Kidney (tissue), 14 donors: ENCODE results near the gene MCHR2. TPM values are rescaled to one million over a fixed set of nuclear protein-coding genes. Genes with fewer than 3 reads are reported as not detected.

Source experiments
- DNase-seq, 5 donors: peaks; one replicate each; pipeline ENCODE4 v3.0.0-alpha.2; 2013 to 2020
- FAIRE-seq: peaks from 2 replicates; lab custom pipeline; 2012; peaks lifted over from hg19 to GRCh38; lab: Jason Lieb, UNC
- H3K27ac ChIP-seq, 2 donors: one replicate each; pipeline ENCODE4 v1.7.0; 2013; ENCODE audit warnings: low read depth in 2 of 2, low read length in 2 of 2, inconsistent platforms in 1 of 2
- H3K27me3 ChIP-seq: one replicate; pipeline ENCODE4 v1.7.1; 2013; ENCODE audit warnings: low read length, inconsistent platforms; ENCODE audit not compliant: control insufficient read depth, insufficient read depth
- H3K36me3 ChIP-seq, 3 donors: one replicate each; pipeline versions ENCODE4 v1.7.0 to v1.7.1; 2013; ENCODE audit warnings: low read length in 3 of 3, control low read depth in 1 of 3, inconsistent platforms in 1 of 3; ENCODE audit not compliant: insufficient read depth in 3 of 3, control insufficient read depth in 2 of 3
- H3K4me1 ChIP-seq, 3 donors: one replicate each; pipeline versions ENCODE4 v1.7.0 to v1.7.1; 2013; ENCODE audit warnings: low read length in 3 of 3, inconsistent platforms in 1 of 3, low read depth in 1 of 3; ENCODE audit not compliant: control insufficient read depth in 2 of 3, insufficient read depth in 2 of 3
- H3K4me3 ChIP-seq, 3 donors: one replicate each; pipeline versions ENCODE4 v1.7.0 to v1.8.1; 2013; ENCODE audit warnings: low read length in 3 of 3, control low read depth in 1 of 3, inconsistent platforms in 1 of 3
- H3K9ac ChIP-seq, 3 donors: one replicate each; pipeline versions ENCODE4 v1.7.0 to v1.7.1; 2013; ENCODE audit warnings: low read length in 3 of 3, control low read depth in 1 of 3, inconsistent platforms in 1 of 3
- H3K9me3 ChIP-seq, 3 donors: one replicate each; pipeline versions ENCODE4 v1.7.0 to v1.7.1; 2013; ENCODE audit warnings: low read length in 3 of 3, control low read depth in 1 of 3, inconsistent platforms in 1 of 3; ENCODE audit not compliant: control insufficient read depth in 2 of 3, insufficient read depth in 1 of 3
- intact Hi-C: fragments of 100-400 bp; cut with DNase I; formaldehyde crosslinking; loops from one replicate; pipeline ENCODE4 v1.11.1; 2022
- polyA plus RNA-seq: library from polyadenylated mRNA; stranded (reverse); fragments of 350-450 nt; fragmentation: Illumina TruSeq; extraction: RNeasy Lipid Tissue Mini Kit (QIAGEN cat#74804); gene quantifications from one replicate; pipeline ENCODE4 v1.2.3, GENCODE V29; 2014; ENCODE audit warnings: low read depth, low replicate concordance; ENCODE audit not compliant: insufficient read depth
- total RNA-seq: library from RNA; stranded (reverse); fragmentation: NEBNext Ultra II Directional; extraction: Animal tissue kit (Norgen Biotek cat#: 25700); gene quantifications from one replicate; pipeline ENCODE4 v1.2.1, GENCODE V29; 2021
- TF ChIP-seq, protein P1 (sequence below): IDR thresholded peaks from 3 replicates; pipeline ENCODE4 v1.5.1; 2012; ENCODE audit warnings: mild to moderate bottlenecking, moderate library complexity, borderline replicate concordance; ENCODE audit not compliant: insufficient read depth; ENCODE audit errors: extremely low read depth
- donor health status: control.
- donor health status: control.
- donor health status: control.
- donor health status: control.
- donor health status: control.
- donor health status: DM: yes; HTN: yes; CAD: no.
- donor health status: Normal renal cell carcinoma (clear cell type).

The MCHR2 gene
- total and polyA plus RNA-seq, 2 donors from 2014 or later = not detected

DNA sequence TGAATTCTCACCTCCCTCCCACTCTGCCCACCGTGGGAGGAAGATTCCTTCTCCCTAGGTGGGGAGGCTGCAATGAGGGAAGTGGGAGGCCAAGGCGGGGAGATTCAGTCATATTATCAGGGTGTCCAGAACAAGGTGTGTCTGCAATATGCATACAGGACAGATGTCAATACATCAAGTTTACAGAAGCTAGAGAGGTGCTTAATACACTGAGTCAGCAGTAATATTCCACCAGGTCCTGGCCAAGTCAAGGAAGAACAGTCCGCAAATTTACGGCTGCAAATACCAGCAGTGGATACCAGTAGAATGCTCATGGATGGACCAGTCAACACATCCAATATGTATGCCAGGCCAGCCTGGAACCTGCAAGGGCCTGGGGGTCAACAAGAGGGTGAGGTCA lies 119.0 kb downstream of the MCHR2 start:
- no peaks in the 10 kb centered on the region for H3K9me3 ChIP-seq
- intact Hi-C loops = no loop called here
- DNase-seq (no peak), FAIRE-seq (no peak)
- TF ChIP-seq, protein P1, sequence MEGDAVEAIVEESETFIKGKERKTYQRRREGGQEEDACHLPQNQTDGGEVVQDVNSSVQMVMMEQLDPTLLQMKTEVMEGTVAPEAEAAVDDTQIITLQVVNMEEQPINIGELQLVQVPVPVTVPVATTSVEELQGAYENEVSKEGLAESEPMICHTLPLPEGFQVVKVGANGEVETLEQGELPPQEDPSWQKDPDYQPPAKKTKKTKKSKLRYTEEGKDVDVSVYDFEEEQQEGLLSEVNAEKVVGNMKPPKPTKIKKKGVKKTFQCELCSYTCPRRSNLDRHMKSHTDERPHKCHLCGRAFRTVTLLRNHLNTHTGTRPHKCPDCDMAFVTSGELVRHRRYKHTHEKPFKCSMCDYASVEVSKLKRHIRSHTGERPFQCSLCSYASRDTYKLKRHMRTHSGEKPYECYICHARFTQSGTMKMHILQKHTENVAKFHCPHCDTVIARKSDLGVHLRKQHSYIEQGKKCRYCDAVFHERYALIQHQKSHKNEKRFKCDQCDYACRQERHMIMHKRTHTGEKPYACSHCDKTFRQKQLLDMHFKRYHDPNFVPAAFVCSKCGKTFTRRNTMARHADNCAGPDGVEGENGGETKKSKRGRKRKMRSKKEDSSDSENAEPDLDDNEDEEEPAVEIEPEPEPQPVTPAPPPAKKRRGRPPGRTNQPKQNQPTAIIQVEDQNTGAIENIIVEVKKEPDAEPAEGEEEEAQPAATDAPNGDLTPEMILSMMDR = no peak
- no peak overlapping the region for H3K9ac ChIP-seq
- no peak overlapping the region for H3K4me3 ChIP-seq
- no peaks in the 10 kb centered on the region for H3K36me3 ChIP-seq
- no peak overlapping the region for H3K27ac ChIP-seq
- no peaks in the 10 kb centered on the region for H3K4me1 ChIP-seq
- no peaks in the 10 kb centered on the region for H3K27me3 ChIP-seq

DNA sequence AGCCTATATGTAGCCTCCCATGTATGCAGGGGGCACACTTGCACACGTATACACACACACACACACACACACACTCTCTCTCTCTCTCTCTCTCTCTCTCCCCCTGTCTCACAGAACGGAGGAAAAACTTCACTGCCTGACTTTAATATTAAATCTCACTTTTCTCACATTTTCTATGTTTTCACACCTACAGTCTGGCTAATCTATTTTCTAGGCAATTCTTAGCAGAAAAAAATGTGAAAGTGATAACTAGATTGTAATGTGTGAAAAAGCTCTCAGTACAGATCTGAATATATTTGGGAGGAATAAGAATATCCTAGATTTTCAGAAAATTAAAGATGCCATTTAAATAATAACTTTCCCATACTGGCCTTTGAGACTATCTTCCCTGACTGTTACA lies 120.9 kb downstream of the MCHR2 start:
- TF ChIP-seq, protein P1 = no peak

GRCh38 chr6:99871641-99872040 lies 122.4 kb downstream of the MCHR2 start:
- Histone ChIP-seq H3K4me3 (no peak overlapping the region), H3K27me3 (peaks cover 3% of the 10 kb centered on the region), H3K4me1 (no peaks in the 10 kb centered on the region), H3K27ac (no peak overlapping the region), H3K9ac (no peak overlapping the region), H3K36me3 (no peaks in the 10 kb centered on the region), H3K9me3 (no peaks in the 10 kb centered on the region)
- TF ChIP-seq, protein P1 = no peak
- intact Hi-C loops = no loop called here
- FAIRE-seq (no peak), DNase-seq (no peak)

More for the DNA sequence above, 120.9 kb downstream of the MCHR2 start:
- FAIRE-seq (no peak), DNase-seq (no peak)
- no peak overlapping the region for H3K9ac ChIP-seq
- H3K27ac ChIP-seq = no peak overlapping the region
- H3K27me3 ChIP-seq = peaks cover 3% of the 10 kb centered on the region
- no peaks in the 10 kb centered on the region for H3K4me1 ChIP-seq
- no peak overlapping the region for H3K4me3 ChIP-seq
- H3K9me3 ChIP-seq = no peaks in the 10 kb centered on the region
- no peaks in the 10 kb centered on the region for H3K36me3 ChIP-seq
- intact Hi-C loops = no loop called here
